GM12892 (cell line): ENCODE results near the gene HSPB2.

Experiments used
- POLR2A ChIP-seq: IDR thresholded peaks from 2 replicates; pipeline ENCODE4 v1.6.1; 2011; ENCODE audit warnings: low read depth, low read length, control low read depth
- POLR2AphosphoS5 ChIP-seq: IDR thresholded peaks from 2 replicates; pipeline ENCODE4 v1.6.1; 2011; ENCODE audit warnings: low read depth, low read length, control low read depth

- no peak for TF ChIP-seq POLR2A
- TF ChIP-seq POLR2AphosphoS5: no peak
Measured at GRCh38 chr11:111923951-111924350, 11.4 kb downstream of the HSPB2 start.
